Erythroblast (primary cell): ENCODE data around the gene HACE1.
A peak's percentile ranks its signal among the peaks of the same experiment; 100 is the strongest.

Experiments
- DNase-seq, 2 experiments: peaks; one replicate each; lab custom pipeline; 2025; lab: John Stamatoyannopoulos, UW
- GATA1 ChIP-seq: IDR thresholded peaks from 2 replicates; pipeline ENCODE4 v1.6.1; 2011; ENCODE audit warnings: low read depth, mild to moderate bottlenecking, control low read depth, low read length, moderate library complexity
- POLR2A ChIP-seq: IDR thresholded peaks from 2 replicates; pipeline ENCODE4 v1.6.1; 2011; ENCODE audit warnings: mild to moderate bottlenecking, low read length

Gene HACE1

DNA sequence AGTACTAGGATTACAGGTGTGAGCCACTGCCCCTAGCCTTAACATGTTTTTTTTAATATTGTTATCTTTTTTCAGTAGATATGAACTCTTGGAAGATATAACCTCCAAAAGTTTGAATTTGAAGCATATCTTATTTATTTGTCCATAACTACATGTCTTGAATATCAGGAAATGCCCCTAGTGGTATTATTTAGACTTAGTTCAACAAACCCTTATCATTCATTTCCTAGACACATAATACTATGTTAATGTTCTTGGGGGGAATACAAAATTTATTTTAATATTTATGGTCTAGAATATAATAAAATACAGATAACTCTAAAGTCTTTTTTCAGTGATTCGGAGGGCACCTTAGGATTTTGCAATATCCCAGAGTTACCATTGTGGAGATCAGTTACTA, 160.7 kb downstream of the HACE1 start:
- no peak for DNase-seq
- TF ChIP-seq GATA1, result no peak
- TF ChIP-seq POLR2A, result no peak

- TF ChIP-seq GATA1 (no peak), POLR2A (no peak)
- DNase-seq, result no peak
Observed at GRCh38 chr6:104692008-104692407, 167.7 kb downstream of the HACE1 start.

DNA sequence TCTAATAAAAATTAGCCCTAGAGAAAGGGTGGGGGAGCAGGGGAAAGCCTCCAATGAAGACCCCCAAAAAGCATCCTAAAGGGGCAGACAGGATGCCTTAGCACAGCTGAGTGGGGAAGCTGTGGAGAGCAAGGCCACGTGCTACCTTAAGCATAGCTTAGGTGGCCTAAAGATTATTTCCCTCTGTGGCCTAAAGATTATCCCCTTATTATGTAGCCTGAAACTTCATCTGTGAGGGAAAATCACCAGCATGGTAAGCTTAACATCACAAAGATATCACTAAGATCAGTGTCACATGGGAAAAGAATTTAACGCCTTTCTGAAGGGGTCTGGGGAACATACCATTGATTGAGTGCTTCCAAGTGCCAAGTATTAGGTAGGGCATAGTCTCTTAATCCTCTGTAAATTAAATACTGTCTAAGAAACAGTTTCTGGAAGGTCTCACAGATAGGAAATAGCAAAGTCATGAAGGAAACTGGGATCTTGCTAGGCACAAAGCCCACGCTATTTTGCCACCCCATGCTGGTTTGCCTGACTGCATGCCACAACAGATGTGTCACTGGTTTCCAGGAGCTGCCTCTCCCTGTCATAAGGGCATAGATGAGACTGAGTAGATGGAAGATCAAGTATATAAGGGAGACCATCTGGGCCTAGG, 170.0 kb downstream of the HACE1 start:
- no peak for TF ChIP-seq POLR2A
- no peak for TF ChIP-seq GATA1
- no peak for DNase-seq

DNA sequence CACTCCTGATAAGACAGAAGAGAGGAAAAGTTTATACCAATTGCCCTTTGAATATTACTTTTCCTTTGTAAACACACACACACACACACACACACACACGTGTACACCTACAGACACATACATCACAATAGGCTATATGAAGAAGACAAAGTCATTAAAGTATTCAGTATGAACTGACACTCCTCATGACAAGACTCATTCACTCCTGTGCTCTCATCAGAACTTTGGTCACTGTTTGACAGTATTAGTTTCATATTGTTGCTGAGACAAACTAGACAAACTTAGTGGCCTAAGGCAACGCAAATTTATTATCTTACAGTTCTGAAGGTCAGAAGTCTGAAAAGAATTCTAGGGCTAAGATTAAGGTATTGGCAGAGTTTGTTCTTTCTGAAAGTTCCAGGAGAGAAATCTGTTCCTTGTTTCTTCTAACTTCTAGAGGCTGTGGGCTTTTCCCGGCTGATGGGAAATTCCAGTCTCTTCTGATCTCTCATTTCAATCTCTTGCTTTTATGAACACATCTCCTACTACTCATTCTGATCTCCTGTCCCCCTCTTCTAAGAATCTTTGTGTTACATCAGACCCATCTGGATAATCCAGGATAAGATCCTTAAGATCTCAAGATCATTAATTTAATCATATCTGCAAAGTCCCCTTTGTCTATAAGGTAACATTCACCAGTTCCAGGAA, 171.3 kb downstream of the HACE1 start:
- TF ChIP-seq POLR2A (no peak), GATA1 (no peak)
- DNase-seq, result no peak

DNA sequence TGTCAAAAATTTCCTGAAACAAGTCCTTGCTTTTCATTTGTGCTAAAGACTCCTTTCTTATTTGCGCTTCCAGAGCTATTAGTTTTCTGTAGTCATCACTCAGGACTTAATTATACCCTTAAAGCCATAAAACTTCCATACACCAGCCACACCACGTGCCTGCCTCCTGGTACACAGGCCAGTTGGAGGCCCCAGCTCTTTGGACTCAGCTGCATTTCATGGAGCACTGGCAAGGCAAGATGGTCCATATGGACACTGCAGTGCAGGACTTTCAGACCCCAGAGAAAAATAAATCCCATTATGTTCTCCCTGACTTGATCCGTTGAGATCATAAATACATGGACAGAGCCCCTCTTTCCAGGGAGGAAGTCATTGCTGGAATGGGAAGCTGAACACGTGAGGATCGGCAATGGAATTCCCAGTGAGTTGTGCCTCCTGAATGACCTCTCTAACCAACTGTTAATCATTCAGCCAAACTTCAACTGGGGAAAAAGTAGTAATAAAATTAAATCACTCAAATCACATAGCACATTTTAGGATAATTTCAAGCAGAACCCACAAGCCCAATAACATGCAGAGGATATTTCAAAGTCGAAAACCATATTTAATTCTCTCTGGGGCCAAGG, 173.1 kb downstream of the HACE1 start:
- DNase-seq, result no peak
- TF ChIP-seq POLR2A (no peak), GATA1 (no peak)

GRCh38 chr6:104685871-104686549, 173.7 kb downstream of the HACE1 start:
- no peak for TF ChIP-seq POLR2A
- no peak for TF ChIP-seq GATA1
- no peak for DNase-seq

- DNase-seq, result no peak
- no peak for TF ChIP-seq POLR2A
- no peak for TF ChIP-seq GATA1
Observed at GRCh38 chr6:104684911-104685415, 174.8 kb downstream of the HACE1 start.

GRCh38 chr6:104683809-104684208, 175.9 kb downstream of the HACE1 start:
- DNase-seq, result no peak
- TF ChIP-seq GATA1 (no peak), POLR2A (no peak)

GRCh38 chr6:104682722-104683643, 176.7 kb downstream of the HACE1 start:
- TF ChIP-seq GATA1 (no peak), POLR2A (no peak)
- DNase-seq, result peak; percentile 68 to 79

DNA sequence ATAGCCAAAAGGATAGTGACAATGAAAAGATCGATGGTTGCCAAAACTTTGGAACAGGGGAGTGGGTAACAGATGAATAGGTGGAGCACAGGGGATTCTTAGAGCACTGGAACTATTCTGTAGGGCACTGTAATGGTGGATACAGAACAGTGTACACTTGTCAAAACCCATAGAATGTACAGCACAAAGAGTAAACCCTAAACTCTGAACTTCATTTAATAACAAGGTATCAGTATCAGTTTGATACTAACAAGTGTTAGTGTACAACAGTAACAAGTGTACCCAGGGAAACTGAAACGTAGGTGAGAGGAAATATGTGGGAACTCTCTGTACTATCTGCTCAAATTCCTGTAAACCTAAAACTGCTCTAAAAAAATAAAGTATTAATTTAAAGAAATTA, 179.2 kb downstream of the HACE1 start:
- no peak for DNase-seq

GRCh38 chr6:104679971-104680370, 179.7 kb downstream of the HACE1 start:
- DNase-seq, result no peak
- TF ChIP-seq POLR2A, result no peak
- no peak for TF ChIP-seq GATA1

More for the DNA sequence above, 179.2 kb downstream of the HACE1 start:
- no peak for TF ChIP-seq POLR2A
- no peak for TF ChIP-seq GATA1
